ENCODE data around the gene SLC66A2.

- TF ChIP-seq EP300 (IDR thresholded peaks at IDR 0.05; ENCODE audit: borderline replicate concordance): no peak
- TF ChIP-seq REST (IDR thresholded peaks at IDR 0.05; ENCODE audit: low read depth): no peak
- no peak for TF ChIP-seq RAD21 (IDR thresholded peaks at IDR 0.05; ENCODE audit: low read depth)
- TF ChIP-seq MAX (IDR thresholded peaks at IDR 0.05): no peak
- TF ChIP-seq YY1 (IDR thresholded peaks at IDR 0.05; ENCODE audit: low read depth): no peak
- no peak for TF ChIP-seq TAF1 (IDR thresholded peaks at IDR 0.05; ENCODE audit: low read depth)
- no peak for TF ChIP-seq ZBTB7A (IDR thresholded peaks at IDR 0.05; ENCODE audit: low read depth)
- no peak for TF ChIP-seq CREB1 (IDR thresholded peaks at IDR 0.05; ENCODE audit: low read depth)
- TF ChIP-seq FOXM1 (IDR thresholded peaks at IDR 0.05; ENCODE audit: borderline replicate concordance, low read depth): no peak
- TF ChIP-seq NFIC (IDR thresholded peaks at IDR 0.05): no peak
- no peak for TF ChIP-seq TCF12 (IDR thresholded peaks at IDR 0.05; ENCODE audit: low read depth)
- no peak for TF ChIP-seq EGR1 (IDR thresholded peaks at IDR 0.05)
These were observed 12.4 kb downstream of the SLC66A2 start for GRCh38 chr18:79939096-79939495.
